IMR-90 (cell line): Measurements from ENCODE around the gene SRCAP. TPM values are rescaled to one million over a fixed set of nuclear protein-coding genes. Genes with fewer than 3 reads are reported as not detected.

ENCODE experiments used
- ATAC-seq: fragments of 200-7000 bp; cut with Tn5 transposase; 2 replicates; pipeline ENCODE4 v1.9.1; 2020; ENCODE audit warnings: low read depth, mild to moderate bottlenecking, moderate library complexity
- BruUV-seq: library from RNA; stranded (reverse); fragments of 400-500 nt; replicated peaks from 2 replicates; lab custom pipeline; 2021; lab: Mats Ljungman, UMichigan
- CTCF ChIA-PET: fragments of 300-600 bp; formaldehyde crosslinking; extraction: SDS; loops from one replicate; lab custom pipeline; 2021; ENCODE audit warnings: antibody characterized with exemption; lab: Yijun Ruan, JAX
- POLR2A ChIA-PET: fragments of 300-600 bp; sonication (Branson Sonifier 250); formaldehyde crosslinking; loops from one replicate; lab custom pipeline; 2022; ENCODE audit warnings: antibody characterized with exemption; ENCODE audit not compliant: unreplicated experiment; lab: Charles Lee
- DNase-seq: peaks from one replicate; pipeline ENCODE4 v3.0.0; 2013
- H2AFZ ChIP-seq: replicated peaks from 2 replicates; pipeline ENCODE3; 2013; ENCODE audit warnings: low read length, mild to moderate bottlenecking; ENCODE audit not compliant: poor library complexity
- H2AK5ac ChIP-seq: 2 replicates; pipeline ENCODE4 v1.6.1; 2013; ENCODE audit warnings: low read depth, low read length, inconsistent platforms
- H2AK9ac ChIP-seq: replicated peaks from 2 replicates; pipeline ENCODE3; 2013; ENCODE audit warnings: mild to moderate bottlenecking, low read depth, low read length, moderate library complexity; ENCODE audit not compliant: poor library complexity
- H2BK120ac ChIP-seq: 2 replicates; pipeline ENCODE4 v1.6.1; 2013; ENCODE audit warnings: low read depth, low read length, inconsistent platforms
- H2BK15ac ChIP-seq: 3 replicates; pipeline ENCODE4 v1.6.1; 2013; ENCODE audit warnings: low read depth, low read length, inconsistent platforms
- H2BK20ac ChIP-seq: 2 replicates; pipeline ENCODE4 v1.6.1; 2013; ENCODE audit warnings: low read depth, mild to moderate bottlenecking, inconsistent platforms, low read length, moderate library complexity
- H2BK5ac ChIP-seq: 2 replicates; pipeline ENCODE4 v1.6.1; 2013; ENCODE audit warnings: mild to moderate bottlenecking, low read depth, low read length, inconsistent platforms; ENCODE audit not compliant: poor library complexity, severe bottlenecking
- H3K14ac ChIP-seq: replicated peaks from 2 replicates; pipeline ENCODE4 v1.6.1; 2013; ENCODE audit warnings: low read depth, low read length, inconsistent platforms
- H3K18ac ChIP-seq: 2 replicates; pipeline ENCODE4 v1.6.1; 2013; ENCODE audit warnings: low read depth, low read length, control low read depth
- H3K23ac ChIP-seq: 2 replicates; pipeline ENCODE4 v1.6.1; 2013; ENCODE audit warnings: low read depth, low read length, inconsistent platforms
- H3K27ac ChIP-seq: 2 replicates; pipeline ENCODE4 v1.5.1; 2013; ENCODE audit warnings: mild to moderate bottlenecking, control low read depth, low read length; ENCODE audit not compliant: insufficient read depth
- H3K27me3 ChIP-seq: 2 replicates; pipeline ENCODE4 v1.6.1; 2013; ENCODE audit warnings: low read length; ENCODE audit not compliant: control insufficient read depth, insufficient read depth
- H3K36me3 ChIP-seq: 2 replicates; pipeline ENCODE4 v1.6.1; 2013; ENCODE audit warnings: low read length, mixed read lengths; ENCODE audit not compliant: control insufficient read depth, insufficient read depth
- H3K4ac ChIP-seq: 2 replicates; pipeline ENCODE4 v1.6.1; 2013; ENCODE audit warnings: low read depth, low read length, inconsistent platforms
- H3K4me1 ChIP-seq: 2 replicates; pipeline ENCODE4 v1.6.1; 2013; ENCODE audit warnings: low read length, mixed read lengths; ENCODE audit not compliant: control insufficient read depth, insufficient read depth
- H3K4me2 ChIP-seq: 2 replicates; pipeline ENCODE4 v1.6.1; 2013; ENCODE audit warnings: low read depth, mild to moderate bottlenecking, control low read depth, low read length, moderate library complexity
- H3K4me3 ChIP-seq: 2 replicates; pipeline ENCODE4 v1.5.1; 2013; ENCODE audit warnings: low read depth, mild to moderate bottlenecking, control low read depth, low read length, moderate library complexity; ENCODE audit not compliant: insufficient read depth
- H3K56ac ChIP-seq: 2 replicates; pipeline ENCODE4 v1.6.1; 2013; ENCODE audit warnings: low read length, inconsistent platforms; ENCODE audit not compliant: insufficient read depth; ENCODE audit errors: extremely low read depth
- H3K79me1 ChIP-seq, 2 experiments: 2 replicates each; pipeline ENCODE4 v1.6.1; 2013; ENCODE audit warnings: low read length in 2 of 2, inconsistent platforms in 1 of 2, low read depth in 1 of 2
- H3K9ac ChIP-seq: 2 replicates; pipeline ENCODE4 v1.6.1; 2013; ENCODE audit warnings: low read depth, low read length, control low read depth
- H3K9me1 ChIP-seq: 2 replicates; pipeline ENCODE4 v1.6.1; 2013; ENCODE audit warnings: low read length, inconsistent platforms; ENCODE audit not compliant: insufficient read depth
- H3K9me3 ChIP-seq: 2 replicates; pipeline ENCODE4 v1.6.1; 2013; ENCODE audit warnings: low read length; ENCODE audit not compliant: control insufficient read depth, insufficient read depth
- H4K20me1 ChIP-seq: 2 replicates; pipeline ENCODE4 v1.6.1; 2013; ENCODE audit warnings: low read length, inconsistent platforms; ENCODE audit not compliant: insufficient read depth
- H4K5ac ChIP-seq: 2 replicates; pipeline ENCODE4 v1.6.1; 2013; ENCODE audit warnings: mild to moderate bottlenecking, low read depth, low read length, control low read depth
- H4K8ac ChIP-seq, 2 experiments: 2 replicates each; pipeline ENCODE4 v1.6.1; 2013; ENCODE audit warnings: low read depth in 2 of 2, low read length in 2 of 2, control low read depth in 1 of 2, inconsistent platforms in 1 of 2
- H4K91ac ChIP-seq: 2 replicates; pipeline ENCODE4 v1.6.1; 2013; ENCODE audit warnings: low read depth, low read length, inconsistent platforms; ENCODE audit not compliant: insufficient read depth
- BHLHE40 ChIP-seq: fragments of 150-350 bp; IDR thresholded peaks from 2 replicates; pipeline ENCODE4 v1.6.1; 2016; ENCODE audit warnings: mild to moderate bottlenecking, low read depth, low read length
- CHD1 ChIP-seq: IDR thresholded peaks from 2 replicates; pipeline ENCODE4 v1.6.1; 2012; ENCODE audit warnings: low read depth, low read length, improper control_type of control experiment
- RCOR1 ChIP-seq: IDR thresholded peaks from 2 replicates; pipeline ENCODE4 v1.6.1; 2012; ENCODE audit warnings: mild to moderate bottlenecking, low read length, improper control_type of control experiment; ENCODE audit not compliant: insufficient replicate concordance
- WGBS, 2 experiments: methylation state at CpG; one replicate each; pipeline versions ENCODE4 v1.1.5 to v1.1.7; 2013; ENCODE audit warnings: missing lambda C conversion rate in 2 of 2; ENCODE audit not compliant: insufficient read length in 1 of 2; ENCODE audit errors: extremely low coverage in 2 of 2; 5-methylcytosine and 5-hydroxymethylcytosine counted together
- dilution Hi-C: fragments of 300-500 bp; cut with HindIII; formaldehyde crosslinking; loops from one replicate; pipeline ENCODE4 v1.14.3; 2018; ENCODE audit warnings: low sequenced_read_pairs; ENCODE audit not compliant: unreplicated experiment
- in situ Hi-C: fragments of 300-500 bp; cut with MboI; formaldehyde crosslinking; loops from 3 replicates; pipeline ENCODE4 v1.14.3; 2019; ENCODE audit warnings: low sequenced_read_pairs, inconsistent platforms, mixed read lengths
- intact Hi-C: fragments of 100-400 bp; cut with micrococcal nuclease; formaldehyde crosslinking; loops from 2 replicates; pipeline ENCODE4 v1.10.0; 2022
- polyA plus RNA-seq, 3 experiments: library from polyadenylated mRNA; depleted of rRNA; stranded (reverse); fragments of >200 nt; gene quantifications; 2 replicates each; pipeline ENCODE4 v1.2.3, GENCODE V29; 2012; ENCODE audit warnings: low replicate concordance in 1 of 3
- total RNA-seq: library from RNA; depleted of rRNA; stranded (reverse); fragments of >200 nt; gene quantifications from 2 replicates; pipeline ENCODE4 v1.2.3, GENCODE V29; 2012
- TF ChIP-seq, protein P1 (sequence below): fragments of 150-350 bp; IDR thresholded peaks from 2 replicates; pipeline ENCODE4 v1.6.1; 2017; ENCODE audit warnings: mild to moderate bottlenecking, antibody characterized with exemption, low read length, low read depth

Gene SRCAP
- total and polyA plus RNA-seq, 2 of the 4 experiments (the other 2 are of a cell fraction), result 4.5 to 8.2 TPM

DNA sequence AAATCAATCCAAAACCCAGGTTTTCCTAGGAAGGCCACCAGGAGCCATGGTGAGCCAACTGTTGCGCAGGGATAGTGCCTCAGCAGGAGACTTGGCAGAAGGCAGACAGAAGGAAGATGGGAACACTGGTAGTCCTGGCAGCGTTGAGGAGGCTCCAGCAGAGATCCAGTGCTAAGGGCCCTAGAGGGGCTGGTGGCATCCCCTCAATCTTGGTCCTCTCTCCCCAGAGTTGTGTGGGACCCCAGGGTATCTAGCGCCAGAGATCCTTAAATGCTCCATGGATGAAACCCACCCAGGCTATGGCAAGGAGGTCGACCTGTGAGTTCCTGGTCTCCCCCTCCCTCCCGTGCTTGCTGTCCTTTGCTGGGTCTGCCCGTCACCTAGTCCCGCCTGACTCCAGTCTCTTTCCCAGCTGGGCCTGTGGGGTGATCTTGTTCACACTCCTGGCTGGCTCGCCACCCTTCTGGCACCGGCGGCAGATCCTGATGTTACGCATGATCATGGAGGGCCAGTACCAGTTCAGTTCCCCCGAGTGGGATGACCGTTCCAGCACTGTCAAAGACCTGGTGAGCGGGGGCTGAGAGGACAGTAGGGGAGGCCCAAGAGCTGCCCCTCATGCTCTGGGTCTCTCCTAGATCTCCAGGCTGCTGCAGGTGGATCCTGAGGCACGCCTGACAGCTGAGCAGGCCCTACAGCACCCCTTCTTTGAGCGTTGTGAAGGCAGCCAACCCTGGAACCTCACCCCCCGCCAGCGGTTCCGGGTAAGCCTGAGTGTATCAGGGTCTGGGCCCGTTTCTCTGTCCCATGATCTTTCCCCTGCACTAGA, 57.2 kb downstream of the SRCAP start:
- ChIA-PET POLR2A (no interaction called here), CTCF (no interaction called here)
- intact Hi-C loops (no loop called here), dilution Hi-C loops (no loop called here), in situ Hi-C loops (no loop called here)
- 0 out of 2 replicates have a peak, but pooled peaks cover 4% of the 10 kb centered on the region for H3K9me1 ChIP-seq
- no peak overlapping the region for H2AK9ac ChIP-seq
- WGBS, 2 experiments, result 98% methylated on average over 13 of the region's 20 CpGs; no CpG with 5 or more reads in 1 of the 2 experiments
- no peak overlapping the region for H2BK5ac ChIP-seq
- H2AK5ac ChIP-seq, result no peak overlapping the region
- ATAC-seq, result no peak
- no peak overlapping the region for H3K4ac ChIP-seq
- H4K8ac ChIP-seq, result no peak overlapping the region
- no peak overlapping the region for H3K9ac ChIP-seq
- H2BK120ac ChIP-seq, result no peak overlapping the region
- no peaks in the 10 kb centered on the region for H3K27me3 ChIP-seq
- no peak overlapping the region for H3K56ac ChIP-seq
- no peak overlapping the region for H4K5ac ChIP-seq
- no peak for TF ChIP-seq BHLHE40
- TF ChIP-seq, protein P1, sequence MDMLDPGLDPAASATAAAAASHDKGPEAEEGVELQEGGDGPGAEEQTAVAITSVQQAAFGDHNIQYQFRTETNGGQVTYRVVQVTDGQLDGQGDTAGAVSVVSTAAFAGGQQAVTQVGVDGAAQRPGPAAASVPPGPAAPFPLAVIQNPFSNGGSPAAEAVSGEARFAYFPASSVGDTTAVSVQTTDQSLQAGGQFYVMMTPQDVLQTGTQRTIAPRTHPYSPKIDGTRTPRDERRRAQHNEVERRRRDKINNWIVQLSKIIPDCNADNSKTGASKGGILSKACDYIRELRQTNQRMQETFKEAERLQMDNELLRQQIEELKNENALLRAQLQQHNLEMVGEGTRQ, result no peak
- no peak for TF ChIP-seq CHD1
- TF ChIP-seq RCOR1, result no peak
- no peak overlapping the region for H3K18ac ChIP-seq
- no peaks in the 10 kb centered on the region for H4K20me1 ChIP-seq
- H2BK20ac ChIP-seq, result no peak overlapping the region
- peaks cover 37% of the 10 kb centered on the region for H3K36me3 ChIP-seq
- H3K79me1 ChIP-seq, result peaks cover 4 to 22% of the 10 kb centered on the region in 2 experiments
- H3K4me2 ChIP-seq, result no peak overlapping the region
- no TSS peak for BruUV-seq
- H2BK15ac ChIP-seq, result no peak overlapping the region
- H3K14ac ChIP-seq, result no peak overlapping the region
- no peak overlapping the region for H3K23ac ChIP-seq
- H3K27ac ChIP-seq, result no peak overlapping the region
- H2AFZ ChIP-seq, result no peak overlapping the region
- DNase-seq, result no peak
- no peak overlapping the region for H4K91ac ChIP-seq
- no peak overlapping the region for H3K4me3 ChIP-seq
- H3K4me1 ChIP-seq, result peaks cover 5% of the 10 kb centered on the region
- H3K9me3 ChIP-seq, result no peaks in the 10 kb centered on the region
